SK-N-SH treated with all-trans-retinoic acid at 6 μM for 48 hours (cell line): ENCODE measurements around the gene PLEKHA8.

ENCODE experiments used
- CSDC2 ChIP-seq: fragments of 250-450 bp; sonication (Bioruptor Pico); IDR thresholded peaks from 2 replicates; pipeline ENCODE4 v1.5.0; 2020; ENCODE audit warnings: mild to moderate bottlenecking, moderate library complexity
- ESRRG ChIP-seq: fragments of 250-450 bp; sonication (Bioruptor Pico); IDR thresholded peaks from 2 replicates; pipeline ENCODE4 v1.6.1; 2021; ENCODE audit warnings: mild to moderate bottlenecking
- RARB ChIP-seq: fragments of 250-450 bp; sonication (Bioruptor Pico); IDR thresholded peaks from 2 replicates; pipeline ENCODE4 v1.8.0; 2021; ENCODE audit warnings: mild to moderate bottlenecking, moderate library complexity
- TCF4 ChIP-seq: fragments of 250-450 bp; sonication (Bioruptor Pico); IDR thresholded peaks from 2 replicates; pipeline ENCODE4 v1.8.0; 2021; ENCODE audit warnings: mild to moderate bottlenecking, moderate library complexity, borderline replicate concordance
- ZFP30 ChIP-seq: fragments of 450-650 bp; formaldehyde crosslinking; IDR thresholded peaks from 2 replicates; pipeline ENCODE4 v1.5.0; 2022; ENCODE audit warnings: mild to moderate bottlenecking, moderate library complexity
- ZNF70 ChIP-seq: fragments of 450-650 bp; formaldehyde crosslinking; IDR thresholded peaks from 2 replicates; pipeline ENCODE4 v1.5.0; 2020; ENCODE audit warnings: mild to moderate bottlenecking, moderate library complexity
- TF ChIP-seq, protein P1 (sequence below): fragments of 250-450 bp; sonication (Bioruptor Pico); IDR thresholded peaks from 2 replicates; pipeline ENCODE4 v1.8.0; 2021; ENCODE audit warnings: low read depth, mild to moderate bottlenecking, moderate library complexity, borderline replicate concordance
- TF ChIP-seq, protein P2 (sequence below): fragments of 250-450 bp; sonication (Bioruptor Pico); IDR thresholded peaks from 2 replicates; pipeline ENCODE4 v1.8.0; 2020; ENCODE audit warnings: mild to moderate bottlenecking, moderate library complexity, borderline replicate concordance

- TF ChIP-seq ZNF70 (CRISPR knock-in tag) (no peak), RARB (CRISPR knock-in tag) (no peak), ZFP30 (CRISPR knock-in tag) (no peak), TCF4 (CRISPR knock-in tag) (no peak), ESRRG (no peak), CSDC2 (CRISPR knock-in tag) (no peak)
- TF ChIP-seq, protein P1, sequence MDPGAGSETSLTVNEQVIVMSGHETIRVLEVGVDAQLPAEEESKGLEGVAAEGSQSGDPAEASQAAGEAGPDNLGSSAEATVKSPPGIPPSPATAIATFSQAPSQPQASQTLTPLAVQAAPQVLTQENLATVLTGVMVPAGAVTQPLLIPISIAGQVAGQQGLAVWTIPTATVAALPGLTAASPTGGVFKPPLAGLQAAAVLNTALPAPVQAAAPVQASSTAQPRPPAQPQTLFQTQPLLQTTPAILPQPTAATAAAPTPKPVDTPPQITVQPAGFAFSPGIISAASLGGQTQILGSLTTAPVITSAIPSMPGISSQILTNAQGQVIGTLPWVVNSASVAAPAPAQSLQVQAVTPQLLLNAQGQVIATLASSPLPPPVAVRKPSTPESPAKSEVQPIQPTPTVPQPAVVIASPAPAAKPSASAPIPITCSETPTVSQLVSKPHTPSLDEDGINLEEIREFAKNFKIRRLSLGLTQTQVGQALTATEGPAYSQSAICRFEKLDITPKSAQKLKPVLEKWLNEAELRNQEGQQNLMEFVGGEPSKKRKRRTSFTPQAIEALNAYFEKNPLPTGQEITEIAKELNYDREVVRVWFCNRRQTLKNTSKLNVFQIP (CRISPR knock-in tag): no peak
- TF ChIP-seq, protein P2, sequence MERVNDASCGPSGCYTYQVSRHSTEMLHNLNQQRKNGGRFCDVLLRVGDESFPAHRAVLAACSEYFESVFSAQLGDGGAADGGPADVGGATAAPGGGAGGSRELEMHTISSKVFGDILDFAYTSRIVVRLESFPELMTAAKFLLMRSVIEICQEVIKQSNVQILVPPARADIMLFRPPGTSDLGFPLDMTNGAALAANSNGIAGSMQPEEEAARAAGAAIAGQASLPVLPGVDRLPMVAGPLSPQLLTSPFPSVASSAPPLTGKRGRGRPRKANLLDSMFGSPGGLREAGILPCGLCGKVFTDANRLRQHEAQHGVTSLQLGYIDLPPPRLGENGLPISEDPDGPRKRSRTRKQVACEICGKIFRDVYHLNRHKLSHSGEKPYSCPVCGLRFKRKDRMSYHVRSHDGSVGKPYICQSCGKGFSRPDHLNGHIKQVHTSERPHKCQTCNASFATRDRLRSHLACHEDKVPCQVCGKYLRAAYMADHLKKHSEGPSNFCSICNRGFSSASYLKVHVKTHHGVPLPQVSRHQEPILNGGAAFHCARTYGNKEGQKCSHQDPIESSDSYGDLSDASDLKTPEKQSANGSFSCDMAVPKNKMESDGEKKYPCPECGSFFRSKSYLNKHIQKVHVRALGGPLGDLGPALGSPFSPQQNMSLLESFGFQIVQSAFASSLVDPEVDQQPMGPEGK: no peak
Observed at GRCh38 chr7:30080818-30081217, 52.6 kb downstream of the PLEKHA8 start.
